ENCODE measurements around the gene ITPR2. TPM values are rescaled to one million over a fixed set of nuclear protein-coding genes. Genes with fewer than 3 reads are reported as not detected.
"Not testable (repeated sequence)": the region's sequence is repeated elsewhere in the genome, so short reads cannot be mapped to it uniquely, and the experiment has no call there.

ITPR2 gene
- total RNA-seq, 1 experiment from 2014 or later = 19.2 TPM

DNA sequence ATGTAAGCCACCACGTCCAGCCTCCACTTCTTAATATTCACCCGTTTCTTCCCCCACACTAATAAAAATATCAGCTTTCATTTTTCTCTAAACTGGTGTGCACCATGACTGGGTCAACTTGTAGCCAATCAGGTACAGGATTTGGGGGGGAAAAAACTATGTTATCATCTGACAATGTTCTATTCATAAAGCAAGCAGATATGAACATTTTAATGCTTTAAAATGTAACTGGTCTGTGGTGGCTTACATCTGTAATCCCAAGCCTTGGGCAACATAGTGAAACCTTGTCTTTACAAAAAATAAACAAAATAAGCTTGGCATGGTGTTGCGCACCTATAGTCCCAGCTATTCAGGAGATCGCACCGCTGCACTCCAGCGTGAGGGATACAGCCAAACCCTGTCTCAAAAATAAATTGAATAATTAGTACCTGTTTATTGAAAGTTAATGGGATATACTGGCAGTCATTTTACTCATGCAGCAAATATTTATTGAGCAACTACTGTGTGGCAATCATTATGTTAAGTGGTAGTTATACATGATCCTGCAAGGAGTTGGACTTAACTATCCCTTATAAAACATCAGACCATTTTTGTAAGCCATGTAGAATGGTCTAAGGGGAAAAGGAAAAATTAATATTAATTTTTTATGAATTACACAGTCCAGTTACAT lies 15.3 kb upstream of the ITPR2 start:
- no peak for DNase-seq (ENCODE audit: low read depth)

DNA sequence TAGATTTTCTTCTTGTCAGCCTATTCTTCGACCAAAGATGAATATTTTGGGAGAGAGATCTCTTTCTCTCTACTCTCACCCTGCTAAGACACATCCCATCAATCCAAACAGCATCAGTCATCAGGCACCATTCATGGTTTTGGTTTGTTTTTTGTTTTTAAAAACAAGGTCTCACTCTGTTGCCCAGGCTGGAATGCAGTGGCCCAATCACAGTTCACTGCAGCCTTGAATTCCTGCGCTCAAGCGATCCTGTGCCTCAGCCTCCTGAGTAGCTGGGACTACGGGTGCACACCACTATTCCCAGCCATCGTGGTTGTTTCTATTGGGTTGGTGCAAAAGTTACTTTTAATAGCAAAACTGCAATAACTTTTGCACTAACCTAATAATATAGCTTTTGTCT lies 14.4 kb upstream of the ITPR2 start:
- DNase-seq (ENCODE audit: low read depth) = no peak

DNA sequence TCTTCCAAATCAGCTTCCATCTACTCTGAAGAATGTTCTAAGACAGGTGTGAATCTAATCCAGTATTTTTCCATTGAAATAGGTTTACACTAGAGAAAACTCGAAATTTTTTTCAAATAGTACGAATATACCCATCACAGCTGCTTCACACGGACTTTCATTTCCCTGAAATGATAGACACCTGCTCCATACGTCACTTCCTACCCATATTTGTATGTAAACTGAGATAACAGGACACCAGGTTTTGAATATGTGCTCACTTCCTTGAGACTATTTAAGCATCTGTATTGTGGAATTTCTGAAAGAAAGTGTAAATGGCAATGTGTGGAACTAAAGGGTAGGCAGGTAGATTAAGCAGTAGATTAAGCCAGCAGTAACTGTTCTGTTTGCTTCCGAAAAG lies 13.4 kb upstream of the ITPR2 start:
- DNase-seq (ENCODE audit: low read depth) = no peak

DNA sequence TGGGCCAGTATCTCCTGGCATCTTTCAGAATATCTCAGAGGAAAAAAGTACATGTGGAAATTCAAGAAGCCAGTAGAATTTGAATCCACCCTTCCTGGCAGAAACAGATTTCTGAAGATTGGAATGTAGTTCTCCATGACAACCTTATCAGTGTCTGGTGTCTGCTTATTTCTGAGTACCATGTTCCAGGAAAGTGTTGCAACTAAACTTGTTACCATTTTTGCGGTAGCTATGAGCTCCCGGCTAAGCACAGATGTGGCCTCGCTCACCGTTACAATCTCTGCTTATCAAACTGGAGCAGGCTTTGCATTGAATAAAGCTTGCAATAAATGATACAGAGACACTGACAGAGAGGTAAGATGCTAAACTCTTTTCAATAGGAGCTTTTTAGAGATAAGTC lies 13.0 kb upstream of the ITPR2 start:
- DNase-seq (ENCODE audit: low read depth) = peak; percentile 39

DNA sequence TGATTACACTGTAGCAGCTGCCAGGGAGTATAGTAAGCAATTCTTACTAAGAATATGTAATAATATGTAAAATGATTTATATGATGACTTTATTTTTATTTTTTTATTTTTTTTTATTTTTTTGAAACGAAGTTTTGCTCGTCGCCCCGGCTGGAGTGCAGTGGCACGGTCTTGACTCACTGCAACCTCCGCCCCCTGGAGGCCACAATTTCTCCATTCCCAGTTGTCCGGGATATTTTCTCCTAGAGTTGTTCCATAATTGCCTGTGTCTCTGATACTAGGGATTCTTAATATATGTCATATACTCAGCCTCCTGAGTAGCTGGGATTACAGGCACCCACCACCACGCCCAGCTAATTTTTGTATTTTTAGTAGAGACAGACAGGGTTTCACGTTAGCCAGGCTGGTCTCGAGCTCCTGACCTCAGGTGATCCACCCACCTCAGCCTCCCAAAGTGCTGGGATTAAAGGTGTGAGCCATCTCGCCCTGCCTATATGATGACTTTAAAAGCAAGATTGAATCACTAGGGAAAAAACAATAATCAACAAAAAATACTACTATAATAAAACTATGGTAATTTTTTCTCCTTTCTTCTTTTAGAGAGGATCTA lies 12.2 kb upstream of the ITPR2 start:
- peak; percentile 60 for DNase-seq (ENCODE audit: low read depth)

DNA sequence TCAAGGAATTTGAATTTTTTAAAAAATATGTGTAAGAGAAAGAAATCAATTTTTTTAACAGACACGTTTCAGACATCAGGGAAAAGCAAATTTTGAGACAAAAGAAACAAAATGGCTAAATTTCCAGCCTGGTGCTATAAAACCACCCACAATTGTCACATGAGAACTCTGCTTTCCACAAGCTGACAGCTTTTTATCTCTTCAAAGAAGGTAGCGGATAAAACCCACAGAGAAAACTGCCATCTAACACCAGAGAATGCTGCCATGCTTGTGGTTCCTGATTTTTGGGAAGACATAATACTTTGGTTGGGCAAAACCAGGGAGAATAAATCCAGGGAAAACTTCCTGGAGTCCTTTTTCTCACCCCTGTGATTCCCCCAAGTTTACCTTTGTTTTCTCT lies 10.3 kb upstream of the ITPR2 start:
- no peak for DNase-seq (ENCODE audit: low read depth)

DNA sequence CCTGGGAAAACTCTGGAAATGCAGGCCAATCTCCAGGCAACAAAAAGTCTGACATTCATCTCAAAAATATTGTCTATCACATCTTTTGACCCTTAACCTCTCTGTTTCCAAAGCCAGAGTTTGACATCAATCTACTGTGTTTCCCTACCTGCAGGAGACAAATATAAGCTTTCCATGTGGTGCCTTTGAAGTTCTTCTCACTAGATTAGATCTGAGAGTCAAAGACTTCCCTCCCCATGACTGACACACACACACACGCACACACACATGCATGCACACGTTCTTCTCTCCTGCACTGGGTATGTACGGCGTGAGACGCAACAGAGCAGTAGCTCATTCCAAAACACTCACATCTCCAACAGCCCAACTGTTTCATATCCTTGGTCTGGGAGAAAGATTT lies 8.1 kb upstream of the ITPR2 start:
- DNase-seq (ENCODE audit: low read depth) = no peak

DNA sequence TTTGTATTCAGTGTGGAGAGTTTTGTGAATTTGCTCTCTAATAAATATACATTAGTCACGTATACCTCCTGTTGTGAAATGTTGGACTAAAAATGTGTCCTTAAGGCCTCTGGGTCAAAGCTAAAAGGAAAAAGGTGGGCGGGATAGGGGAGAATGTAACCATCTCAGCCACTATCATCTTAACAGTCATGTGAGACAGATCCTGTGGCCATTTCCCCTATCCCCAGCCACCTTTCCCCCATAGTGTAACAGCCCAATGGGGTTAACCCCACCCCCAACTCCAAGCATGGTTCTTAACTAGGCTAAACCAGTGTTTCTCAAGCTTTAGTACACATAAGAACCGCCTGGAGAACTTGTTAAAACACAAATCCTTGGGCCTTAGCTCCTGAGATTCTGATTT lies 6.5 kb upstream of the ITPR2 start:
- no peak for DNase-seq (ENCODE audit: low read depth)

DNA sequence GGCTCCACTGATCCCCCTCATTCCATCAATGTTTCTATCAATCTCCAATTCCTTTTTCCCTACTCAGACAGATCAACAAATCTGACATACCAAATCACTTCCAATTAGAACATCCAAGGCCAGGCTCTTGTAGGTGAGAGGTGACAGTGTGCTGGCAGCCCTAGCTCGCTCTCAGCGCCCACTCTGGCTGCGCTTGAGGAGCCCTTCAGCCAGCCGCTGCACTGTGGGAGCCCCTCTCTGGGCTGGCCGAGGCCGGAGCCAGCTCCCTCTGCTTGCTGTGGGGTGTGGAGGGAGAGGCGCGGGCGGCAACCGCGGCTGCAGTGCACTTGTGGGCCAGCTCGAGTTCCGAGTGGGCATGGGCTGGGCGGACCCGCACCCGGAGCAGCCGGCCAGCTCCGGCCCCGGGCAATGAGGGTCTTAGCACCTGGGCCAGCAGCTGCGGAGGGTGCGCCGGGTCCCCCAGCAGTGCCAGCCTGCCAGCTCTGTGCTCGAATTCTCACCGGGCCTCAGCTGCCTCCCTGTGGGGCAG lies 6.0 kb upstream of the ITPR2 start:
- no peak for DNase-seq (ENCODE audit: low read depth)

DNA sequence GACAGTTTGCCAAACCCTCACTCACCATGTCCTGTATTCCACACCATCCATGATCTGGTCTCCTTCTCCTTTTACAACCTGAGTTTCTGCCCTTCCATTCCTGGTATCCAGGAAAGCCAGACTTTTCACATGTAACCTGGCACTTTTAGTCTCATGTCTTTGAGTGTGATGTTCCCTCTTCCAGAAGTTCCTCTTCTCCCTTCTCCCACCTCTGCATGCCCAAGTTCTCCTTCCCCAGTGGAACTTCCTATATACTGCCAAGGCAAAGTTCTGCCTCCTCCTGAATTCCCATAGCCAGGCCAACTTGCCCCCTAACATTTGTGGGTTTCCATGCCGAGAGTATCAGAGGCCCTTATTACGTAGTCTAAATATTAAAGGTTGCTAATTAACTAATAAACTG lies 3.2 kb upstream of the ITPR2 start:
- DNase-seq (ENCODE audit: low read depth) = no peak

DNA sequence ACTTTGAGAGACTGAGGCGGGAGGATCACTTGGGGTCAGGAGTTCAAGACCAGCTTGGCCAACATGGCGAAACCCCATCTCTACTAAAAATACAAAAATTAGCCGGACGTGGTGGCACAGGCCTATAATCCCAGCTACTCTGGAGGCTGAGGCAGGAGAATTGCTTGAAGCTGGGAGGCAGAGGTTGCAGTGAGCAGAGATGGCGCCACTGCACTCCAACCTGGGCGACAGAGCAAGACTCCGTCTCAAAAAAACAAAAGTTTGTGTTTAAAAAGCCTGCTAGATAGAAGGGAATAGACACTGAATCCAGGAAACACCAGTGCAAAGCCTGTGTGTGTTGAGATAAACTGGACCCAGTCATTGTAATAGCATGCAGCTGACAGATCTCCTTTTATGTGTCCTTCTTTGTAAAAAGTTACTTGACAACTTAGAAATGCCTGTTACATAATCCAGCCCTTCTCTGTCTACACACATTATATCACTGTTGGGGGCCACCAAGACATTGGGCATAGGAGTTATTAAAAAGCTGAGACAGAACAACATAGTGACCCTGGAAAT lies 1.6 kb upstream of the ITPR2 start:
- DNase-seq (ENCODE audit: low read depth) = not testable (repeated sequence)

DNA sequence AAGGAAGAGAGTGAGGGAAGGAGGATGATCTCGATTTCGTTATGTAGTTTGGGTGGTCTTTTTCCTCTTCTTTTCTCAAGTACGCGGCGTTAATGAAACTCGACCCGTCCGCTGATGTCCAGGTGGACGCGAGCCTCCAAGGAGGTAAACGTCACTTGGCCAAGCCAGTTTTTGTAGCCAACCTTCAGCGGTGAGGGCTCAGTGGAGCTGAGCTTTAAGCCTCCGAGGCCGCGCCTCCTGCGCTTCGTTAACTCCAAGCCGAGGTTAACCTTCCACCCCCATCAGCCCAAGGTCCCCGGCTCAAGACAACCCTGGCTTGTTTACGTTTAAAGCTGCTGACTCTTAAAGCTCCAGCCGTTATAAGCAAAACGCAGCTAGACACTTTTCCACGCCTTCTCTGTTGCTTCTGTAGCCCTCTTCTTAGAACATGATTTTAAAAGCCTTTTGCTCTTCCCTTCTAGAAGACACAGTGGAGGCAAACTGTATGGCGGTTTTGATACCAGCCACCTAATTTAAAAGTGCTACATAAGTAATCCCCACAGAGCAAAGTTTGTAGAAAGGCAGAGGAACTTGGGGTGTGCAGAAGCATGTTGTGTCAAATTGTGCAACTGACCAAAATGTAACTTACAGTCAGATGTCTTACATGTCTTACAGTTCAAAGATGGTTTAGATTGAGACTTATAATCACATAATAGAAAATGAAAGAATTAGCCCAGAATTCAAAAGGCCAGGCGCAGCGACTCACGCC lies 923 bp upstream of the ITPR2 start:
- peak; percentile 39 for DNase-seq (ENCODE audit: low read depth)

DNA sequence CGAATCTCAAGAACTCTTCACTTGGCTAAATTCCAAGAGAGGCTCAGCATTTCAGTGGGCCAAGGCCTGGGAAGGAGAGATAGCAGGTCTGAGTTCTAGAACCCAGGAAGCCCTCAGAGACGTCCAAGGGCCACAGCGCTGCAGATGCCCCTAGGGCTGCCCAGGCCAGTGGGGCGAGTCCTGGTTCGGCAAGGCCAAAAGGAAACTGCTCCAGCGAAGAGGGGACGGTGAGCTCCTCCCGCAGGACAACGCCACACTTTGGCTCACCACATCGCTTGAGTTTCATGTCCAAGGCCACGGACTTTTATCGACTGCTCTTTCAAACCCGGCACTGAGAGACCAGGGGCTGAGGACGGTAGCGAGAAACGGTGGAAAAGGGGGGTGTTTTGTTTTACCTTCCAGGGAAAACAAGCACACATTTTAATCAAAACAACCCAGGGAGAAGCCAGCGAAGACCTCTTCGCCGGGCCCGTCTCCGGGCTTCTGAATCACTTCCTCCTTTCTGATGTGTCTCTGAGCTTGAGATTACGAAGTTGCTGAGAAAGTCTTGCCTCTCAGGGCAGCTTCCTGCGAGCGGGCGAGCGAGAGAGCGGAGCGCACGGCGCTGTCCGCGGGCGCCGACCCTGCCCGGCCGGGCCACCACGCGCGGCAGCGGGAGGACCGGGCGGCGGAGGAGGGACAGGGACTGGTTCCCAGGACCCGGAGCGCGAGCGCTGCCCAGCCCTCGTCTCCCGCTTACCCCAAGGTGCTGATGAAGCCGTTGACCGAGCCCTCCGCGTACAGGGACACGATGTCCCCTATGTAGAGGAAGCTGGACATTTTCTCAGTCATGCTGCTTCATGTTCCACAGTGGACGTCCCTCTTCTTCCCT lies 808 bp downstream of the ITPR2 start:
- peak; percentile 84 for DNase-seq (ENCODE audit: low read depth)

DNA sequence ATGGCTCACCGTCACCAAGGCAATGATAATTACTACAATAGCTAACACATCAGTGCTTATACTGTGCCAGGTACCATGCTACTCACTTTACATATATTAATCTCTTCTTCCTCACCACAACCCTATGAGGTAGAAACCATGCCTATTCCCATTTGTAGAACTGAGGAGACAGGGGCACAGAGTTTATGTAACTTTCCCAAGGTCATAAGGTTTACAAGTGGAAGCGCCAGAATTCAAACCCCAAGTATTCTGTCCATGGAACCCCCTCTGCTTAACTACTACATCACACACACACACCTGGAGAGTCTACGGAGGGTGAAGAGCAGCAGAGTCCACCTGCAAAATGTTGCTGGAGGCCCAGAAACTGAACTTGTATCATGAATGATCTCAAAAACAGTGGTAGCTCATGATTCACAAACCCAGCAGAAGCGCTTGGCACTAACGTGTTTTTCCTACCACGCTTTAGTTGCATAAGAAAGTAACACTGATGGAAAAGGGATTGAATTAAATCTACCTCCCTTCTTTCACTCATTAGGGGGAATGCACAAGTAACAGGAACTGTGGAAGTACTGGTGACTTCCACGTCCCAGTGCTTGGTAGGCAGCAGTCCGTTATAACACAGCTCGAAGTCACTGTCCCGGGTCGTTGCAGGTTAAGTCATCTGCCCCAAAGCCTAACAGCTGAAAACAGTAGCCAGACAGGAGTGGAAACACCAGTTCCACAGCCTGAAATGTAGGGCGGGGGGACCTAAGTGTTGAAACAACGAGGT lies 2.0 kb downstream of the ITPR2 start:
- DNase-seq (ENCODE audit: low read depth) = no peak

DNA sequence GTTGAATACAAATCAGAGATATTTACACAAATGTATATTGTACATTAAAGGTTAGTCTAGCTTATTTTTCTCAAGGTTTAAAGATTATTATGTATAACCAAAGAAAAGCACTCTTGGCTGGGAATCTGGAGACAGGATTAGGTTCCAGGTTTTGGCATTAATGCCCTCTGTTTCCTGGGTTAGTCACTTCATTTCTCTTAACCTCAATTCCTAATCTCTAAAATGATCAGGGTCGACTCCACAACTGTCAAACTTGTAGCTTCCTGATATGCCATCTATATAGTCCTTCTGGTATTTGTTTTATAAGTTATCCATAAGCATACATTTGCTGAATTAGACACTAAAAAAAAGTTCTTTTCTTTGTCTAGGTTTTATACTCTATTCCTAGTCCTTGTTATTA lies 2.6 kb downstream of the ITPR2 start:
- no peak for DNase-seq (ENCODE audit: low read depth)

DNA sequence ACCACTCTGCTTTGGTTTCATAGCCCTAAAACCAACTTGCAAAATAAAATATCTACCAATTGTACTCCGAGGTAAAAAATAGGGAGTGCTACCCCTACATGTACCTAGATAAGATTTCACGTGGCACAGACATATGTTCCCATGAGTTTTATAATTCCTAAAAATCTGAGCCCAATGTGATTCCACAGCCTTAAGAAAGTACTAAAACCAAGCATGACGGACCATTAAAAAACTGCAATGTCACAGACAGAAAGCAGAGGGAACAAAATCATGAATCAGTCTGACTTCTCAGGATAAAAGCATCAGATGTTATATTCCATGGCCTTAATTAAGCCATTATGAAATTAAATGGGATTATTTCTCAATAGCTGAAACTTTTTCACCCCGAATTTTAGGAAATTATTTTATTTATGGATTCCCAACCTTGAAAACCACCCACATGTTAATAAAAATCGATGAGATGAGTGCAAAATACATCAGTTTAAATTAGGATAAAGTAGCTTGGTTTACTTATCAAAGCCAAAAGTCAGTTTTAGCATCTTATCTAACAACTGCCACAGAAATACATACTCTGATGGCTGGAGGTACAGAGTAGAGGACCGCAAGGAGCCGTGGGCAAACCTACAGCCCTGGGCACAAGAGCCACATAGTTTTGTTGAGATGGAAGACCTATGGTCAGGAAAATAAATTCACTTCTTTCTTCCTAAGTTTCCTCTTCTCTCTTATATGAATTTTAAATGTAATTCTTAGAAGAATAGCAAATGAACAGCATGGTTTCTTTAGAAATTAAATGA lies 4.5 kb downstream of the ITPR2 start:
- no peak for DNase-seq (ENCODE audit: low read depth)

DNA sequence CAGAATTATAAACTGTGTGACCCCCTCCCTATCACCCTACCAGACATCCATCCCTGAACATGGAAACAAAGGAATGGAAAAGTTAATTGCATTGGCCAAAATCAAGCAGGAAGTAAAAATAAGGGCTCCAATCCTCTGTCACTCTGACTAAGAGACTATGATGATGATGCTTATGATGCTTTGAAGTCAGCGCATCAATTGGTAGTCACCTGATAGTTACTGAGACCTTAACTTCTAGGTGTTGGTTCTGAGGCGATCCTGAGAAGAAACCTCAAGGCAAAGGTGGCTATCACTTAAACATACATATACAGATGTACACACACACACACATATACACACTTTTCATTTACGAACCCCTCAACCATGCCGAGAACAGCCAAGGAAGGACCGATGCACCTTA lies 6.6 kb downstream of the ITPR2 start:
- no peak for DNase-seq (ENCODE audit: low read depth)

DNA sequence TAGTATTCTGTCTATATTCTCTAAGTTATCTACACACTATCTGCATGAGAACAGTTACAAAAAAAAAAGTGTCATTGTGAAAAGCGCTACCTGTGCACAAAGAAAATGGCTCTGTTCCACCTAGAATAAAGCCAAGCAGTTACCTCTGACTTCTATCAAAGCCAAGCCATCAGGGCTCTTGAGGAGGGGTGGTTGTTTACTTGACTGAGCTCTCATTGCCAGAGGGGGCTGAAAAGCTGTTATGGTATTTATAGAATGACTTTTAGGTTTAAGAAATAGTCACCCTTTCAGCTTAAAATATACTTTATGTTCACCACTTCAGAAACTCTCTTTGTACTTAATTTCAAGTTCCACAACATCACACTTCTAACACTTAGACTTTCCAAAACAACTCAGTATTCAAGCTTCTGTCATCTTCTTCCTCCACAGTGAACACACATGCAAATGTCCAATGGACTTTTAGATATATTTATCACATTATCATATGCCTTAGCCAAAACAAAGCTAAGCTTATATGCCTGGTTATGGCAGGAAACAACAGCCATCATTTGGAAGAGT lies 7.5 kb downstream of the ITPR2 start:
- DNase-seq (ENCODE audit: low read depth) = no peak

DNA sequence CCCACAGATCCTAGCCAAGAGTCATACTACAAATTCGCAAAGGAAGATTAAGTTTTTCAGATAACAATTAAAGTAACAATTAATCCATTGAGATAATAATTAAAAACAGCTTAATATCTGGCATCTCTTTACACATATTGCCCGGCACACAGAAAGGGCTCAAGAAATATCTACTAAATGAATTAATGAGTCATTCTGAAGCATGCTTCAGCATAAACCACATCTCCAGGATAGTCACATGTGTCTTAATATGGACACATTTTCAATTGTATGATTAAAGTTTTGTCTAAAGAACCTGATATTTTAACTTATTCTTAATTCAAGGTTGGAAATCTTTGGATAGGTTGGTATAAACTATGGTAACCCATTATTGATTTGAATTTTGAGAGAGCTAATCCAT lies 9.6 kb downstream of the ITPR2 start:
- peak; percentile 20 for DNase-seq (ENCODE audit: low read depth)

DNA sequence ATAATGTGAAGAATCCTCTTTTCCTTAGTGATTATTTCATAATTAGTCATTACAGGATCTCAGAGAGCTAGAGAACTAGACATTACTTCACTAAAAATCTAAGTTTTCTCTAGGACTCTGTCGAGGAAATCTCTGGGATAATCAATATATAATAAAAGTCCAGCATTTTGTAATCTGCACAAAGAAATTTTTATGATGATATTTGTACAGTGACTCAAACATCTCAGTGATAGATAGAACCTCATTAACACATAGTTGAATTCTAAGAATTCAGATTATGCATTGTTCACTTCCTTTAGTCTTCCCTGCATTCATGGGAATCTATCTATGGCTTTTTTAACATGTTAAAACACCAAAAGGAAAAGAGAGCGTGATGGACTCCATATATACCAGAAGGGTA lies 11.0 kb downstream of the ITPR2 start:
- DNase-seq (ENCODE audit: low read depth) = no peak

All from Daoy (cell line).